NT2/D1 (cell line): ENCODE results near the gene HEMK1.

Experiments
- SUZ12 ChIP-seq: IDR thresholded peaks from 2 replicates; pipeline ENCODE4 v1.6.1; 2011; ENCODE audit not compliant: insufficient read length, insufficient read depth; ENCODE audit errors: extremely low read depth
- YY1 ChIP-seq: IDR thresholded peaks from 2 replicates; pipeline ENCODE4 v1.6.1; 2011; ENCODE audit not compliant: insufficient read length, insufficient read depth

- TF ChIP-seq YY1 (no peak), SUZ12 (no peak)
Observed at GRCh38 chr3:50616003-50616769, 46.9 kb downstream of the HEMK1 start.
